GM23338 (cell line): ENCODE measurements around the gene IRF2.

Experiments used
- CREB1 ChIP-seq: fragments of 250-450 bp; sonication (Bioruptor Pico); IDR thresholded peaks from 2 replicates; pipeline ENCODE4 v1.5.0; 2020; ENCODE audit warnings: low read depth, mild to moderate bottlenecking, moderate library complexity
- EZH2 ChIP-seq: fragments of 200-600 bp; sonication (generic); IDR thresholded peaks from one replicate; pipeline ENCODE4 v1.8.0; 2017; ENCODE audit warnings: antibody characterized with exemption, mild to moderate bottlenecking, low read depth; ENCODE audit not compliant: unreplicated experiment
- EZH2phosphoT487 ChIP-seq: fragments of 200-600 bp; sonication (generic); IDR thresholded peaks from one replicate; pipeline ENCODE4 v1.8.1; 2018; ENCODE audit warnings: antibody characterized with exemption; ENCODE audit not compliant: unreplicated experiment
- JUNB ChIP-seq: IDR thresholded peaks from one replicate; pipeline ENCODE4 v1.6.1; 2016; ENCODE audit warnings: antibody characterized with exemption; ENCODE audit not compliant: unreplicated experiment
- POLR2AphosphoS5 ChIP-seq: IDR thresholded peaks from 2 replicates; pipeline ENCODE4 v1.6.1; 2016; ENCODE audit warnings: antibody characterized with exemption, low read depth
- STAT1 ChIP-seq: IDR thresholded peaks from one replicate; pipeline ENCODE4 v1.6.1; 2016; ENCODE audit warnings: antibody characterized with exemption; ENCODE audit not compliant: unreplicated experiment
- ZNF114 ChIP-seq: fragments of 250-450 bp; sonication (Bioruptor Pico); IDR thresholded peaks from 2 replicates; pipeline ENCODE4 v1.5.0; 2020; ENCODE audit warnings: mild to moderate bottlenecking, moderate library complexity
- TF ChIP-seq, protein P1 (sequence below), 2 experiments: fragments of 200-600 bp in 1 of 2; sonication (generic) in 1 of 2; conservative IDR thresholded peaks; 2 replicates each; pipeline versions ENCODE4 v1.5.1 to v1.6.1; 2016 to 2017; ENCODE audit warnings: antibody characterized with exemption in 2 of 2, low read depth in 2 of 2, mild to moderate bottlenecking in 2 of 2, moderate library complexity in 1 of 2
- TF ChIP-seq, protein P2 (sequence below): IDR thresholded peaks from 2 replicates; pipeline ENCODE4 v1.6.1; 2016; ENCODE audit warnings: antibody characterized with exemption
- TF ChIP-seq, protein P3 (sequence below): IDR thresholded peaks from one replicate; pipeline ENCODE4 v1.6.1; 2018; ENCODE audit warnings: antibody characterized with exemption; ENCODE audit not compliant: unreplicated experiment

DNA sequence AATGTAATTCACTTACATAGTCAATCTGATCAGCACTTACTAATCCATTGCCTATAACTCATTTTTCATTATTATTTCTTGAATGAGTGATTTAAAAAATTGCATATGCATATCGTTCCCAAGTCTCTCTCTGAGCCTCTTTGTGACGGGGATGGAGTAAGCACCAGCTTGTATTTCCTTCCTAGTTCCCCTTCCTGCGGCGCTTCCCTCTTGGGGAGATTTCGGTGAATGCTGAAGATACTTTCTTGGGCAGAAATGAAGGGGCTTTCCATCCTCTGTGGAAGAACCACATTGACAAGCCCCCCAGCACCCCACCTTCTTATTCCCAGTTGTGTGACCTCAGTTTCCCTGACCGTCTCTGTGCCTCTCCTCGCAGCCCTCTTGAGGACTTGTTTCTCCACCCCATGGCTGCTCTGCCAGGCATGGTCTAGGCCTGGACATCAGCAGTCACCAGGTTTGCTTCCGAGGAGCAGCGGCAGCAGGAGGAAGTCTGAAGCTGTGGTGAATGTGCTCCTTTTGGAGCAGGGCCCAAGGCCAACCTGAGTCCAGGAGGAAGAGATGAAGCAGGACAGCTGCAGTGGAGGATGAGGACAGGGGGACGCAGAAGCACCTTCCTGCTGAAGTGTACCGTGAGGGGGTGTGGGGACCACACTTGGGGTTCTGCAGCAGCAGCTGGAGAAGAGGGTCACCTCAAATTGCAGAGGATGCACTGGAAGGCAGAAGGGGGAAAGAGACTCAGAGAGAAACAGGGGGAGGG is 124.9 kb downstream of the IRF2 start:
- TF ChIP-seq, protein P1, sequence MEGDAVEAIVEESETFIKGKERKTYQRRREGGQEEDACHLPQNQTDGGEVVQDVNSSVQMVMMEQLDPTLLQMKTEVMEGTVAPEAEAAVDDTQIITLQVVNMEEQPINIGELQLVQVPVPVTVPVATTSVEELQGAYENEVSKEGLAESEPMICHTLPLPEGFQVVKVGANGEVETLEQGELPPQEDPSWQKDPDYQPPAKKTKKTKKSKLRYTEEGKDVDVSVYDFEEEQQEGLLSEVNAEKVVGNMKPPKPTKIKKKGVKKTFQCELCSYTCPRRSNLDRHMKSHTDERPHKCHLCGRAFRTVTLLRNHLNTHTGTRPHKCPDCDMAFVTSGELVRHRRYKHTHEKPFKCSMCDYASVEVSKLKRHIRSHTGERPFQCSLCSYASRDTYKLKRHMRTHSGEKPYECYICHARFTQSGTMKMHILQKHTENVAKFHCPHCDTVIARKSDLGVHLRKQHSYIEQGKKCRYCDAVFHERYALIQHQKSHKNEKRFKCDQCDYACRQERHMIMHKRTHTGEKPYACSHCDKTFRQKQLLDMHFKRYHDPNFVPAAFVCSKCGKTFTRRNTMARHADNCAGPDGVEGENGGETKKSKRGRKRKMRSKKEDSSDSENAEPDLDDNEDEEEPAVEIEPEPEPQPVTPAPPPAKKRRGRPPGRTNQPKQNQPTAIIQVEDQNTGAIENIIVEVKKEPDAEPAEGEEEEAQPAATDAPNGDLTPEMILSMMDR (conservative IDR thresholded peaks at IDR 0.05; ENCODE audit: low read depth in 2 of 2): no peak
- TF ChIP-seq EZH2 (no peak), POLR2AphosphoS5 (no peak), EZH2phosphoT487 (no peak), CREB1 (CRISPR knock-in tag) (no peak), JUNB (no peak), STAT1 (no peak), ZNF114 (CRISPR knock-in tag) (no peak)
- TF ChIP-seq, protein P2, sequence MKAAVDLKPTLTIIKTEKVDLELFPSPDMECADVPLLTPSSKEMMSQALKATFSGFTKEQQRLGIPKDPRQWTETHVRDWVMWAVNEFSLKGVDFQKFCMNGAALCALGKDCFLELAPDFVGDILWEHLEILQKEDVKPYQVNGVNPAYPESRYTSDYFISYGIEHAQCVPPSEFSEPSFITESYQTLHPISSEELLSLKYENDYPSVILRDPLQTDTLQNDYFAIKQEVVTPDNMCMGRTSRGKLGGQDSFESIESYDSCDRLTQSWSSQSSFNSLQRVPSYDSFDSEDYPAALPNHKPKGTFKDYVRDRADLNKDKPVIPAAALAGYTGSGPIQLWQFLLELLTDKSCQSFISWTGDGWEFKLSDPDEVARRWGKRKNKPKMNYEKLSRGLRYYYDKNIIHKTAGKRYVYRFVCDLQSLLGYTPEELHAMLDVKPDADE: no peak
- TF ChIP-seq, protein P3, sequence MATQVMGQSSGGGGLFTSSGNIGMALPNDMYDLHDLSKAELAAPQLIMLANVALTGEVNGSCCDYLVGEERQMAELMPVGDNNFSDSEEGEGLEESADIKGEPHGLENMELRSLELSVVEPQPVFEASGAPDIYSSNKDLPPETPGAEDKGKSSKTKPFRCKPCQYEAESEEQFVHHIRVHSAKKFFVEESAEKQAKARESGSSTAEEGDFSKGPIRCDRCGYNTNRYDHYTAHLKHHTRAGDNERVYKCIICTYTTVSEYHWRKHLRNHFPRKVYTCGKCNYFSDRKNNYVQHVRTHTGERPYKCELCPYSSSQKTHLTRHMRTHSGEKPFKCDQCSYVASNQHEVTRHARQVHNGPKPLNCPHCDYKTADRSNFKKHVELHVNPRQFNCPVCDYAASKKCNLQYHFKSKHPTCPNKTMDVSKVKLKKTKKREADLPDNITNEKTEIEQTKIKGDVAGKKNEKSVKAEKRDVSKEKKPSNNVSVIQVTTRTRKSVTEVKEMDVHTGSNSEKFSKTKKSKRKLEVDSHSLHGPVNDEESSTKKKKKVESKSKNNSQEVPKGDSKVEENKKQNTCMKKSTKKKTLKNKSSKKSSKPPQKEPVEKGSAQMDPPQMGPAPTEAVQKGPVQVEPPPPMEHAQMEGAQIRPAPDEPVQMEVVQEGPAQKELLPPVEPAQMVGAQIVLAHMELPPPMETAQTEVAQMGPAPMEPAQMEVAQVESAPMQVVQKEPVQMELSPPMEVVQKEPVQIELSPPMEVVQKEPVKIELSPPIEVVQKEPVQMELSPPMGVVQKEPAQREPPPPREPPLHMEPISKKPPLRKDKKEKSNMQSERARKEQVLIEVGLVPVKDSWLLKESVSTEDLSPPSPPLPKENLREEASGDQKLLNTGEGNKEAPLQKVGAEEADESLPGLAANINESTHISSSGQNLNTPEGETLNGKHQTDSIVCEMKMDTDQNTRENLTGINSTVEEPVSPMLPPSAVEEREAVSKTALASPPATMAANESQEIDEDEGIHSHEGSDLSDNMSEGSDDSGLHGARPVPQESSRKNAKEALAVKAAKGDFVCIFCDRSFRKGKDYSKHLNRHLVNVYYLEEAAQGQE: no peak
